GM19025 (cell line): ENCODE data around the gene GOLGA7B.

Experiments used
- ATAC-seq: cut with Tn5 transposase; IDR thresholded peaks from one replicate; pipeline ENCODE4 v1.9.1; 2021; ENCODE audit warnings: mild to moderate bottlenecking, low read depth, moderate library complexity; ENCODE audit not compliant: unreplicated experiment

The GOLGA7B gene

GRCh38 chr10:97866524-97867219, 17.0 kb downstream of the GOLGA7B start:
- ATAC-seq, result no peak

GRCh38 chr10:97867220-97867800, 17.7 kb downstream of the GOLGA7B start:
- no peak for ATAC-seq

- ATAC-seq, result no peak
Observed at GRCh38 chr10:97868134-97868685, 18.6 kb downstream of the GOLGA7B start.

GRCh38 chr10:97869091-97870042, 19.7 kb downstream of the GOLGA7B start:
- ATAC-seq, result peak; percentile 98

GRCh38 chr10:97870990-97871389, 21.3 kb downstream of the GOLGA7B start:
- ATAC-seq, result no peak

GRCh38 chr10:97873569-97873968, 23.9 kb downstream of the GOLGA7B start:
- no peak for ATAC-seq

- ATAC-seq, result no peak
Observed at GRCh38 chr10:97874332-97874731, 24.7 kb downstream of the GOLGA7B start.

- no peak for ATAC-seq
Observed at GRCh38 chr10:97875391-97875790, 25.7 kb downstream of the GOLGA7B start.

- ATAC-seq, result no peak
Observed at GRCh38 chr10:97876402-97876801, 26.8 kb downstream of the GOLGA7B start.

GRCh38 chr10:97879241-97879640, 29.6 kb downstream of the GOLGA7B start:
- no peak for ATAC-seq

GRCh38 chr10:97880109-97880508, 30.5 kb downstream of the GOLGA7B start:
- no peak for ATAC-seq

- ATAC-seq, result no peak
Observed at GRCh38 chr10:97882142-97883091, 32.8 kb downstream of the GOLGA7B start.

GRCh38 chr10:97883092-97883485, 33.4 kb downstream of the GOLGA7B start:
- ATAC-seq, result no peak

- no peak for ATAC-seq
Observed at GRCh38 chr10:97886286-97886685, 36.6 kb downstream of the GOLGA7B start.

GRCh38 chr10:97887399-97887798, 37.8 kb downstream of the GOLGA7B start:
- no peak for ATAC-seq

- no peak for ATAC-seq
Observed at GRCh38 chr10:97888134-97888533, 38.5 kb downstream of the GOLGA7B start.

- ATAC-seq, result no peak
Observed at GRCh38 chr10:97888641-97889262, 39.1 kb downstream of the GOLGA7B start.

GRCh38 chr10:97889461-97890265, 40.0 kb downstream of the GOLGA7B start:
- no peak for ATAC-seq
